ENCODE measurements around the gene NUP210. TPM values are rescaled to one million over a fixed set of nuclear protein-coding genes. Genes with fewer than 3 reads are reported as not detected.

Gene NUP210
- total and polyA plus RNA-seq, 3 experiments from 2014 or later, result 87.4 to 146 (median 143) TPM

GRCh38 chr3:13275376-13276005 is 144.6 kb downstream of the NUP210 start:
- POLR2A ChIA-PET, result interaction anchor here (0.7 kb wide), 1 partner anchor 359 kb away, joined by 4 read pairs; no protein-coding TSS in a partner anchor
- Histone ChIP-seq H3K36me3 (ENCODE audit: insufficient read depth, low read length) (no peaks in the 10 kb centered on the region), H3K4me1 (ENCODE audit: insufficient read depth, low read length) (no peaks in the 10 kb centered on the region), H3K27ac (ENCODE audit: low read depth, low read length) (no peak overlapping the region), H3K27me3 (ENCODE audit: insufficient read depth, low read length, poor library complexity, severe bottlenecking) (peaks cover 3% of the 10 kb centered on the region), H3K9me3 (ENCODE audit: low read length) (no peaks in the 10 kb centered on the region), H3K4me3 (ENCODE audit: low read length) (no peak overlapping the region)
- DNase-seq, result no peak
- no peak overlapping the region for H3K27ac Mint-ChIP-seq
- no peaks in the 10 kb centered on the region for H3K9me3 Mint-ChIP-seq
- no peaks in the 10 kb centered on the region for H3K36me3 Mint-ChIP-seq
- H3K27me3 Mint-ChIP-seq, result peaks cover 18 to 43% of the 10 kb centered on the region in 2 donors
- no peaks in the 10 kb centered on the region for H3K4me1 Mint-ChIP-seq
- no peak overlapping the region for H3K4me3 Mint-ChIP-seq
- CTCF ChIA-PET, result no interaction called here

GRCh38 chr3:13274551-13275332 is 145.4 kb downstream of the NUP210 start:
- Histone ChIP-seq H3K4me3 (ENCODE audit: low read length) (no peak overlapping the region), H3K9me3 (ENCODE audit: low read length) (no peaks in the 10 kb centered on the region), H3K36me3 (ENCODE audit: insufficient read depth, low read length) (no peaks in the 10 kb centered on the region), H3K27ac (ENCODE audit: low read depth, low read length) (no peak overlapping the region), H3K4me1 (ENCODE audit: insufficient read depth, low read length) (no peaks in the 10 kb centered on the region), H3K27me3 (ENCODE audit: insufficient read depth, low read length, poor library complexity, severe bottlenecking) (no peaks in the 10 kb centered on the region)
- Mint-ChIP-seq H3K9me3 (no peaks in the 10 kb centered on the region), H3K4me1 (no peaks in the 10 kb centered on the region), H3K4me3 (no peak overlapping the region), H3K27ac (no peak overlapping the region), H3K27me3 (peaks cover 14 to 36% of the 10 kb centered on the region in 2 donors), H3K36me3 (no peaks in the 10 kb centered on the region)
- ChIA-PET POLR2A (no interaction called here), CTCF (no interaction called here)
- DNase-seq, result no peak

GRCh38 chr3:13274125-13274524 is 146.0 kb downstream of the NUP210 start:
- H3K27me3 Mint-ChIP-seq, result peaks cover 11 to 33% of the 10 kb centered on the region in 2 donors
- no peak overlapping the region for H3K4me3 ChIP-seq (ENCODE audit: low read length)
- H3K27ac ChIP-seq (ENCODE audit: low read depth, low read length), result no peak overlapping the region
- no peaks in the 10 kb centered on the region for H3K4me1 ChIP-seq (ENCODE audit: insufficient read depth, low read length)
- no peaks in the 10 kb centered on the region for H3K9me3 Mint-ChIP-seq
- DNase-seq, result no peak
- no peaks in the 10 kb centered on the region for H3K36me3 ChIP-seq (ENCODE audit: insufficient read depth, low read length)
- peaks cover 3% of the 10 kb centered on the region for H3K27me3 ChIP-seq (ENCODE audit: insufficient read depth, low read length, poor library complexity, severe bottlenecking)
- no peak overlapping the region for H3K27ac Mint-ChIP-seq
- H3K4me1 Mint-ChIP-seq, result no peaks in the 10 kb centered on the region
- POLR2A ChIA-PET, result no interaction called here
- CTCF ChIA-PET, result no interaction called here
- H3K4me3 Mint-ChIP-seq, result no peak overlapping the region
- H3K36me3 Mint-ChIP-seq, result no peaks in the 10 kb centered on the region
- no peaks in the 10 kb centered on the region for H3K9me3 ChIP-seq (ENCODE audit: low read length)

- no peaks in the 10 kb centered on the region for H3K36me3 Mint-ChIP-seq
- peak overlapping the region in 1 of 8 donors; percentile 38 for H3K27ac Mint-ChIP-seq
- POLR2A ChIA-PET, result no interaction called here
- Histone ChIP-seq H3K27me3 (ENCODE audit: insufficient read depth, low read length, poor library complexity, severe bottlenecking) (peaks cover 6% of the 10 kb centered on the region), H3K27ac (ENCODE audit: low read depth, low read length) (no peak overlapping the region), H3K36me3 (ENCODE audit: insufficient read depth, low read length) (no peaks in the 10 kb centered on the region), H3K4me3 (ENCODE audit: low read length) (no peak overlapping the region), H3K9me3 (ENCODE audit: low read length) (no peaks in the 10 kb centered on the region), H3K4me1 (ENCODE audit: insufficient read depth, low read length) (no peaks in the 10 kb centered on the region)
- CTCF ChIA-PET, result no interaction called here
- peaks cover 0 to 3% (median 0%) of the 10 kb centered on the region in 5 donors for H3K9me3 Mint-ChIP-seq
- no peak overlapping the region for H3K4me3 Mint-ChIP-seq
- H3K4me1 Mint-ChIP-seq, result no peaks in the 10 kb centered on the region
- peaks cover 12 to 32% of the 10 kb centered on the region in 2 donors for H3K27me3 Mint-ChIP-seq
- no peak for DNase-seq
Measured at GRCh38 chr3:13273604-13274105, 146.5 kb downstream of the NUP210 start.

- no peaks in the 10 kb centered on the region for H3K9me3 ChIP-seq (ENCODE audit: low read length)
- no peak for DNase-seq
- Mint-ChIP-seq H3K36me3 (no peaks in the 10 kb centered on the region), H3K27ac (peak overlapping the region in 1 of 8 donors; percentile 38), H3K9me3 (peaks cover 0 to 7% (median 0%) of the 10 kb centered on the region in 5 donors), H3K4me1 (no peaks in the 10 kb centered on the region), H3K27me3 (peaks cover 12 to 37% of the 10 kb centered on the region in 2 donors), H3K4me3 (no peak overlapping the region)
- CTCF ChIA-PET, result no interaction called here
- peaks cover 6% of the 10 kb centered on the region for H3K27me3 ChIP-seq (ENCODE audit: insufficient read depth, low read length, poor library complexity, severe bottlenecking)
- POLR2A ChIA-PET, result no interaction called here
- no peaks in the 10 kb centered on the region for H3K36me3 ChIP-seq (ENCODE audit: insufficient read depth, low read length)
- no peak overlapping the region for H3K4me3 ChIP-seq (ENCODE audit: low read length)
- H3K27ac ChIP-seq (ENCODE audit: low read depth, low read length), result no peak overlapping the region
- no peaks in the 10 kb centered on the region for H3K4me1 ChIP-seq (ENCODE audit: insufficient read depth, low read length)
Measured at GRCh38 chr3:13272831-13273603, 147.1 kb downstream of the NUP210 start.

- Histone ChIP-seq H3K27ac (ENCODE audit: low read depth, low read length) (no peak overlapping the region), H3K4me3 (ENCODE audit: low read length) (no peak overlapping the region), H3K27me3 (ENCODE audit: insufficient read depth, low read length, poor library complexity, severe bottlenecking) (peaks cover 6% of the 10 kb centered on the region), H3K36me3 (ENCODE audit: insufficient read depth, low read length) (no peaks in the 10 kb centered on the region), H3K4me1 (ENCODE audit: insufficient read depth, low read length) (no peaks in the 10 kb centered on the region), H3K9me3 (ENCODE audit: low read length) (no peaks in the 10 kb centered on the region)
- DNase-seq, result no peak
- Mint-ChIP-seq H3K36me3 (no peaks in the 10 kb centered on the region), H3K4me3 (no peak overlapping the region), H3K27me3 (peaks cover 22 to 36% of the 10 kb centered on the region in 2 donors), H3K9me3 (peaks cover 0 to 7% (median 0%) of the 10 kb centered on the region in 5 donors), H3K27ac (no peak overlapping the region), H3K4me1 (no peaks in the 10 kb centered on the region)
- CTCF ChIA-PET, result no interaction called here
- POLR2A ChIA-PET, result no interaction called here
Measured at GRCh38 chr3:13269711-13270378, 150.3 kb downstream of the NUP210 start.

- no peaks in the 10 kb centered on the region for H3K4me1 ChIP-seq (ENCODE audit: insufficient read depth, low read length)
- Mint-ChIP-seq H3K36me3 (no peaks in the 10 kb centered on the region), H3K27me3 (peaks cover 24 to 38% of the 10 kb centered on the region in 2 donors), H3K4me1 (no peaks in the 10 kb centered on the region), H3K4me3 (no peak overlapping the region), H3K27ac (peak overlapping the region in 1 of 8 donors; percentile 0), H3K9me3 (peaks cover 0 to 7% (median 0%) of the 10 kb centered on the region in 5 donors)
- no peaks in the 10 kb centered on the region for H3K36me3 ChIP-seq (ENCODE audit: insufficient read depth, low read length)
- no peak for DNase-seq
- no peak overlapping the region for H3K27ac ChIP-seq (ENCODE audit: low read depth, low read length)
- H3K9me3 ChIP-seq (ENCODE audit: low read length), result no peaks in the 10 kb centered on the region
- ChIA-PET POLR2A (no interaction called here), CTCF (no interaction called here)
- peaks cover 6% of the 10 kb centered on the region for H3K27me3 ChIP-seq (ENCODE audit: insufficient read depth, low read length, poor library complexity, severe bottlenecking)
- H3K4me3 ChIP-seq (ENCODE audit: low read length), result no peak overlapping the region
Measured at GRCh38 chr3:13268961-13269441, 151.1 kb downstream of the NUP210 start.

Data from CD8-positive, alpha-beta memory T cell (primary cell).